GM18868 (cell line): Measurements from ENCODE around the gene SMIM12.
A peak's percentile ranks its signal among the peaks of the same experiment; 100 is the strongest.

Experiments used
- ATAC-seq: cut with Tn5 transposase; IDR thresholded peaks from one replicate; pipeline ENCODE4 v1.9.1; 2021; ENCODE audit warnings: mild to moderate bottlenecking, moderate library complexity; ENCODE audit not compliant: unreplicated experiment

The SMIM12 gene

GRCh38 chr1:34859446-34860200, at the start of gene SMIM12:
TSS of gene SMIM12 (minus strand) at chr1:34859749. CDS start at chr1:34855977, 3,772 bp downstream.
- ATAC-seq = peak; percentile 96

- no peak for ATAC-seq
These were observed 48.8 kb upstream of the SMIM12 start for GRCh38 chr1:34908369-34908768.

- no peak for ATAC-seq
These were observed 48.0 kb upstream of the SMIM12 start for GRCh38 chr1:34907487-34908090.

GRCh38 chr1:34906756-34907155, 47.2 kb upstream of the SMIM12 start:
- no peak for ATAC-seq

- no peak for ATAC-seq
These were observed 46.7 kb upstream of the SMIM12 start for GRCh38 chr1:34906222-34906621.

- no peak for ATAC-seq
These were observed 45.5 kb upstream of the SMIM12 start for GRCh38 chr1:34905098-34905459.

- no peak for ATAC-seq
These were observed 44.9 kb upstream of the SMIM12 start for GRCh38 chr1:34904236-34905097.

GRCh38 chr1:34901919-34902318, 42.4 kb upstream of the SMIM12 start:
- no peak for ATAC-seq

GRCh38 chr1:34900775-34901502, 41.4 kb upstream of the SMIM12 start:
- no peak for ATAC-seq

- ATAC-seq = no peak
These were observed 40.4 kb upstream of the SMIM12 start for GRCh38 chr1:34899906-34900305.

- no peak for ATAC-seq
These were observed 39.9 kb upstream of the SMIM12 start for GRCh38 chr1:34899471-34899870.

GRCh38 chr1:34898330-34898761, 38.8 kb upstream of the SMIM12 start:
- no peak for ATAC-seq

- ATAC-seq = no peak
These were observed 37.1 kb upstream of the SMIM12 start for GRCh38 chr1:34896612-34897011.

- ATAC-seq = no peak
These were observed 30.2 kb upstream of the SMIM12 start for GRCh38 chr1:34889705-34890104.

GRCh38 chr1:34887593-34887992, 28.0 kb upstream of the SMIM12 start:
- ATAC-seq = no peak

- ATAC-seq = no peak
These were observed 26.1 kb upstream of the SMIM12 start for GRCh38 chr1:34885405-34886247.

- ATAC-seq = no peak
These were observed 25.4 kb upstream of the SMIM12 start for GRCh38 chr1:34884961-34885360.

GRCh38 chr1:34884536-34884935, 25.0 kb upstream of the SMIM12 start:
- ATAC-seq = no peak

GRCh38 chr1:34879230-34879629, 19.7 kb upstream of the SMIM12 start:
- ATAC-seq = no peak

GRCh38 chr1:34876406-34876805, 16.9 kb upstream of the SMIM12 start:
- no peak for ATAC-seq
